WI38 (cell line): Measurements from ENCODE around the gene RNF5.

Experiments used
- H3K4me3 ChIP-seq: 2 replicates; pipeline ENCODE4 v1.5.1; 2011; ENCODE audit warnings: low read depth, mild to moderate bottlenecking, control low read depth, low read length
- TF ChIP-seq, protein P1 (sequence below): IDR thresholded peaks from 2 replicates; pipeline ENCODE4 v1.5.1; 2012; ENCODE audit warnings: low read depth, mild to moderate bottlenecking, control low read depth, low read length

The RNF5 gene, protein sequence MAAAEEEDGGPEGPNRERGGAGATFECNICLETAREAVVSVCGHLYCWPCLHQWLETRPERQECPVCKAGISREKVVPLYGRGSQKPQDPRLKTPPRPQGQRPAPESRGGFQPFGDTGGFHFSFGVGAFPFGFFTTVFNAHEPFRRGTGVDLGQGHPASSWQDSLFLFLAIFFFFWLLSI

DNA sequence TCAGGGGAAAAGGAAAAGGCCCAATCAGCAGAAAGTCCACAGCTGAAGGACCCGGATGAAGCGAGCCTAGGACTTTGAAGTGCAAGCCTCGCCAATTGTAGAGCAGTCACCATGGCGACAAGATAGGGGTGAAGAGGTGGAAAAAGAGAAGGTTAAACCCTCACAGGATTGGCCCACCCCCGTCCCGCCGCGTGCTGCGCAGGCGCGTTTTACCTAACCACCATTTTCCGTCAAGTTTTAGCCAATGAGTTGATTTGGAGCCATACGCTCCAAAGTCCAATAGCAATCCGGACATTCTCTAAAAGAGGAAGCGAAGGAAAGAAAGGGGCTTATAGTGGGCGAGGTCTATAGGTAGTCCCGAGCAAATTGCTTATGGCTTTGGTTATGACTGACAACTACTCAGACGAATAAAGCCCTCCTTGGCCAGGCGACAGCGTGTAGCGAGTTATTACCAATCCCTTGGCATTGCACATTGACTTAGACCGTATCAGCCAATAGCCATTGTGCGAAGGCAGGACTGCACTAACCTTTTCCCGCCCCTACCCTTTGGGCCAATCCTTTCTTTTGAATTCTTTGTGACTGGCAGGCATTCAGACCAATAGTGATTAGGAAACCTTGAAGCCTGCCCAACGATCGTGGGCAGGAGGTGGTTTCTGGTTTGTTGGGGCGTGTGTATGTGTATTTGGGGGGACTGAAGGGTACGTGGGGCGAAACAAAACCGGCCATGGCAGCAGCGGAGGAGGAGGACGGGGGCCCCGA is at the start of gene RNF5:
Gene RNF5 (plus strand): TSS at position 618 of the 759 bp plus-strand sequence. CDS start 107 bp downstream, at position 725.
- TF ChIP-seq, protein P1, sequence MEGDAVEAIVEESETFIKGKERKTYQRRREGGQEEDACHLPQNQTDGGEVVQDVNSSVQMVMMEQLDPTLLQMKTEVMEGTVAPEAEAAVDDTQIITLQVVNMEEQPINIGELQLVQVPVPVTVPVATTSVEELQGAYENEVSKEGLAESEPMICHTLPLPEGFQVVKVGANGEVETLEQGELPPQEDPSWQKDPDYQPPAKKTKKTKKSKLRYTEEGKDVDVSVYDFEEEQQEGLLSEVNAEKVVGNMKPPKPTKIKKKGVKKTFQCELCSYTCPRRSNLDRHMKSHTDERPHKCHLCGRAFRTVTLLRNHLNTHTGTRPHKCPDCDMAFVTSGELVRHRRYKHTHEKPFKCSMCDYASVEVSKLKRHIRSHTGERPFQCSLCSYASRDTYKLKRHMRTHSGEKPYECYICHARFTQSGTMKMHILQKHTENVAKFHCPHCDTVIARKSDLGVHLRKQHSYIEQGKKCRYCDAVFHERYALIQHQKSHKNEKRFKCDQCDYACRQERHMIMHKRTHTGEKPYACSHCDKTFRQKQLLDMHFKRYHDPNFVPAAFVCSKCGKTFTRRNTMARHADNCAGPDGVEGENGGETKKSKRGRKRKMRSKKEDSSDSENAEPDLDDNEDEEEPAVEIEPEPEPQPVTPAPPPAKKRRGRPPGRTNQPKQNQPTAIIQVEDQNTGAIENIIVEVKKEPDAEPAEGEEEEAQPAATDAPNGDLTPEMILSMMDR = no peak

DNA sequence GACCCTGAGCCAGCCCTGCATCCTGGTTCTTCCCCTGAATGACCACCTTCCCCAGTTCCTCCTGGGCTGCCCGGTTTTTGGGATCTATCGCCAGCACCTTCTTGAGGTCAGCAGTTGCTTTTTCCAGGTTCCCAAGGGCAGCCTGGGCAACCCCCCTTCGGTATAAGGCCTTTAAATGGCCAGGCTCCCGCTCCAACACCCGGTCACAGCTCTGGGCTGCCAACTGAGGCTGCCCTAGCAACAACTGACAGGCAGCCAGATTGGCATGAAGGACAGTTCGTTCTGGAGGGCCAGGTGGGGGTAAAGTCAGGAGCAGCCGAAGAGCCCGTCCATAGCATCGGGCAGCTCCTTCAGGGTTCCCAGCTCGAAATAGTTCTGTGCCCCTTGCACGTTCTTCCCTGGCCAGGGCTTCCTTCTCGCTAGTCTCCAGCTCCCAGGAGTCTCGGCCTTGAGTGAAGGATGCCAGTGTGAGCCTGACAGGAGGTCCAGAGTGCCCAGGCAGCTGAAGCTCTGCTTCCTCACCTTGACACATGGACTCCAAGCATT is 49.4 kb upstream of the RNF5 start:
- peak overlapping the region; percentile 74; the same call in 1 of the 2 replicates for H3K4me3 ChIP-seq
- TF ChIP-seq, protein P1 = no peak

More for the DNA sequence above, at the start of gene RNF5:
- peak within 1 kb of the TSS; percentile 98 for H3K4me3 ChIP-seq

DNA sequence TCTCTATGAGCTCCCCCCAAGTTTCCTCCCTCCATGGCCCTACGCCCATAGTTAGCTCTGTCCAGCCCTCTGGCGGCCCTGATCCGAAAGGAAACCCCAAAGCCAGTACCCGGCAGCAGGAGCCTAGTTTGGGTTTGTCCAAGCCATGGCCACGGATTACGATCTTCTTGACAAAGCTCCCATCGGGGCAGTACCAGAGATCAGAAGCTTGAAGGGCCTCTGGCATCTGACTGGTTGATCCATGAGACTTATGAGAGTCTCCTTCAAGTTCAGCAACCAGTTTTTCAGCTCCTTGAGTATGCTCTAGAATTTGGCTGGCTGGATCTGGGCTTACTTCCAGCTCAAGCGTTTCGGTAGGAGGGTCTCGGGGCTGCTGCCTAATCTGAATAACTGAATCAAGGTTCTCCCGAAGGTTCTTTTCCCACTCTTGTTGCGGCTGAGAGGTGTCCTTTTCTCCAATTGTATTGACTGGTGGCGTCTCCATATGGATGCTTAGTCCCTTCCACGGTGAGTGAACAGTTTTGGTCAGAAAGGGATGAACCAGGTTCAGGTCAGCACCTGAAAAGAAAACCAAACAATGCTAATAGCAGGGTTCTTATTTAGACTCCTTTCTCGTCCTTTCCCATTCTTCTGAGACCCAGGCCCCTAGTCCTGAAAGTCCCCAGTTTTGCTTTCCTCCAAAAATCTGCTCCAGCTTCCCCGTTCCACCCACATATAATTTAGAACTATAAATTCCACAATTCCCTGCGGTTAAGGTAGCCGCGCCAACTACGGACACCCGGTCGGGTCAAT is 48.7 kb upstream of the RNF5 start:
- peak overlapping the region; percentile 74 for H3K4me3 ChIP-seq
- TF ChIP-seq, protein P1 = no peak

DNA sequence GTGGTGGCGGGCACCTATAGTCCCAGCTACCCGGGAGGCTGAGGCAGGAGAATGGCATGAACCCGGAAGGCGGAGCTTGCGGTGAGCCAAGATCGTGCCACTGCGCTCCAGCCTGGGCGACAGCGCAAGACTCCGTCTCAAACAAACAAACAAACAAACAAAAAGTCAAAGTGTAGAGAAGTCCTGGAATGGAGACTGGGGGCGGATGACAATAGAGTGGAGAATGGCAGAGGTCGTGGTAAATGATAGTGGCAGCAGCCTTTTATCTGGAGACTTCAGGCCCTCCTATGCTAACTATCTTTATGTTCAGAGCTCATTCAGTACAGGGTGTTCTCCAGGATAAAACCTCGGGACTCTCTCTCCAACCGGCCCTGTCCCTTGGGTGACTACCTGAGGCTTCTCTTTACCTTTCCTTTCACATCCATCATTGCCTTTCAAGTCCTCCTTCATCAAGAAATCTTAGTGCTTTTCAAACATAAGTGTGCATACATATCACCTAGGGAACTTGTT is 46.7 kb upstream of the RNF5 start:
- TF ChIP-seq, protein P1 = no peak
- H3K4me3 ChIP-seq = no peak overlapping the region

DNA sequence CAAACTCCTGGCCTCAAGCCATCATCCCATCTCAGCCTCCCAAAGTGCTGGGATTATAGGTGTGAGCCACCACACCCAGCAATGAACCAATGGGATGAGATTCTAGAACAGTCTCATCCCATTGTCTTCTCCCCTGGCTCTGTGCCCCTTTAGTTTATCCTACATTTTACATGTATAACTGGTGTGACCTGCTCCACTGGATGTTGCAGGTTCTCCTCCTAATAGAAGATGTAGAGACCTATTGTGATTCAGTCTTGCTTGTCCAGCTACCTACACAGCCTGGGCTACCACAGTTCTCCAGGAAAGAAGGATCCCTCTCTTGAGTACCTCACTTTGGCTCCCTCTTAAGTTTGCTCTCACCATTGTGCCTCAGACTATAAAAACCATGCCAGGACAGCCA is 46.1 kb upstream of the RNF5 start:
- TF ChIP-seq, protein P1 = no peak
- no peak overlapping the region for H3K4me3 ChIP-seq

DNA sequence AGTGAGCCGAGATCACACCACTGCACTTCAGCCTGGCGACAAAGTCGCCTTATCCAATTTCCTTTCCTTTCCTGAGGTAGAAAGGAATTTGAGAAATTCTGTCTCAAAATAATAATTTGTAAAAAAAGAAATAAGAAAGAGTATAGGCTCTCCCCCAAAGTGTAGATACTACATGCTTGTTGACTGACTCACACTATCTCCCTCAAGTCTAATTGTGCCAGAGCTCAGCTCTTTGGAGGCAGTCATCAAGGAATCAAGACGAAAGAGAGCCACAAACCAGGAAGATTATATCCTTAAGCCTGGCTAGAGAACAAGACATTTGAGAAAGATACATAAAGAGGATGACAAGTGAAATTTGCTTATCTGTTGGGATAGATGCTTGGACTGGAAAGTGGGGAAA is 44.4 kb upstream of the RNF5 start:
- TF ChIP-seq, protein P1 = no peak
- H3K4me3 ChIP-seq = no peak overlapping the region
